Ovary (tissue), 9 donors: ENCODE measurements around the gene ERF. TPM values are rescaled to one million over a fixed set of nuclear protein-coding genes. Genes with fewer than 3 reads are reported as not detected.

ENCODE experiments used
- DNase-seq, 5 donors: peaks; one replicate each; pipeline ENCODE4 v3.0.0-alpha.2; 2019 to 2020
- H3K27ac ChIP-seq, 2 donors: fragments of 200-600 bp; one replicate each; pipeline versions ENCODE4 v1.5.1 to v1.8.0; 2019 to 2022
- H3K27me3 ChIP-seq: fragments of 200-600 bp; one replicate; pipeline ENCODE4 v1.8.0; 2022
- H3K36me3 ChIP-seq: fragments of 200-600 bp; sonication (generic); one replicate; pipeline ENCODE4 v1.5.1; 2019
- H3K4me1 ChIP-seq: one replicate; pipeline ENCODE4 v1.8.1; 2013; ENCODE audit warnings: mild to moderate bottlenecking, moderate library complexity; ENCODE audit not compliant: insufficient read depth
- H3K4me3 ChIP-seq: fragments of 200-600 bp; sonication (generic); one replicate; pipeline ENCODE4 v1.5.1; 2017
- H3K9me3 ChIP-seq, 2 donors: fragments of 200-600 bp in 1 of 2; sonication (generic) in 1 of 2; one replicate each; pipeline versions ENCODE4 v1.5.1 to v1.8.1; 2013 to 2019; ENCODE audit warnings: mild to moderate bottlenecking in 1 of 2, moderate library complexity in 1 of 2
- CTCF ChIP-seq, 3 donors: fragments of 450-650 bp in 2 of 3; fragments of 200-600 bp in 1 of 3; IDR thresholded peaks; one replicate each; pipeline versions ENCODE4 v1.5.1 to v1.8.0; 2016 to 2022; ENCODE audit warnings: antibody characterized with exemption in 3 of 3, mild to moderate bottlenecking in 1 of 3
- EP300 ChIP-seq: sonication (generic); formaldehyde crosslinking; IDR thresholded peaks from one replicate; pipeline ENCODE4 v1.6.1; 2017; ENCODE audit warnings: antibody characterized with exemption
- POLR2A ChIP-seq: fragments of 450-650 bp; IDR thresholded peaks from one replicate; pipeline ENCODE4 v1.6.1; 2017; ENCODE audit warnings: antibody characterized with exemption, mild to moderate bottlenecking, moderate library complexity
- WGBS, 3 donors: extraction: QIAGEN DNeasy Blood & Tissue Kit in 1 of 3; methylation state at CpG; one replicate each; pipeline versions ENCODE4 v1.1.5 to v1.1.7; 2013 to 2017; 5-methylcytosine and 5-hydroxymethylcytosine counted together
- intact Hi-C, 4 donors: fragments of 100-400 bp; cut with DNase I; formaldehyde crosslinking; loops; one replicate each; pipeline versions ENCODE4 v1.11.0 to v1.15.1; 2022 to 2023
- polyA plus RNA-seq, 2 donors: library from polyadenylated mRNA; stranded (reverse); fragments of 200-250 nt in 1 of 2; fragments of 350-450 nt in 1 of 2; fragmentation: Illumina TruSeq in 1 of 2; extraction: RNeasy Lipid Tissue Mini Kit (QIAGEN cat#74804) in 1 of 2; gene quantifications; one replicate each; pipeline ENCODE4 v1.2.3, GENCODE V29; 2013 to 2014
- total RNA-seq, 7 donors: library from RNA; depleted of rRNA in 2 of 7; stranded (reverse); fragments of >200 nt in 2 of 7; fragmentation: NEBNext Ultra II Directional in 3 of 7; extraction: Animal tissue kit (Norgen Biotek cat#: 25700) in 3 of 7; gene quantifications; one replicate each; pipeline versions ENCODE4 v1.1.0 to v1.2.4, GENCODE V29; 2016 to 2023
- donor health status: DM: no; HTN: no; CAD: no; lungs with moderate emphysema.
- donor health status: DM: no; HTN: no; CAD: no.
- donor health status: Bipolar disorder and iron deficiency.
- donor health status: DM: yes; HTN: yes; CAD: no.
- donor health status: DM: no; HTN: no; CAD: no.
- donor health status: DM: yes; HTN: yes; CAD: no.

Gene ERF
- total and polyA plus RNA-seq, 9 donors, result 23.1 to 110 (median 57.7) TPM

- no peak for DNase-seq
- Histone ChIP-seq H3K36me3 (no peaks in the 10 kb centered on the region), H3K27ac (no peak overlapping the region), H3K4me1 (no peaks in the 10 kb centered on the region), H3K9me3 (no peaks in the 10 kb centered on the region), H3K27me3 (no peaks in the 10 kb centered on the region), H3K4me3 (no peak overlapping the region)
- intact Hi-C loops, result loop anchor here in 2 of 4 donors (5.0 kb wide), 2 partner anchors 47 to 162 kb away; partner anchors contain the start of gene POU2F2 (in 1 of the 2)
- 70 to 75% (median 71%) methylated on average over 20 to 24 of the region's 24 CpGs for WGBS, 3 donors
- no peak for TF ChIP-seq CTCF (IDR thresholded peaks at IDR 0.05)
- TF ChIP-seq EP300, result no peak
- TF ChIP-seq POLR2A, result no peak
Measured at GRCh38 chr19:42294471-42295137, 39.7 kb upstream of the ERF start.

DNA sequence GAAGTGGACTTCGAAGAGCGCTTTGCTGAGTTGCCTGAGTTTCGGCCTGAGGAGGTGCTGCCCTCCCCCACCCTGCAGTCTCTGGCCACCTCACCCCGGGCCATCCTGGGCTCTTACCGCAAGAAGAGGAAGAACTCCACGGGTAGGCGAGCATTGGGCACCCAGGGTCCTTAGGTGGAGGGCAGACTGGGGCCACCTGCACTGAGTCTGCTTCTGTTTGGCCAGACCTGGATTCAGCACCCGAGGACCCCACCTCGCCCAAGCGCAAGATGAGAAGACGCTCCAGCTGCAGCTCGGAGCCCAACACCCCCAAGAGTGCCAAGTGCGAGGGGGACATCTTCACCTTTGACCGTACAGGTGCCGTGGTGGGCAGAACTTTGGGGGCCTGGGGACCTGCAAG lies 39.0 kb upstream of the ERF start:
- intact Hi-C loops, result loop anchor here in 1 of 4 donors (5.0 kb wide), 1 partner anchor 47 kb away; no protein-coding TSS in a partner anchor
- H3K36me3 ChIP-seq, result no peaks in the 10 kb centered on the region

GRCh38 chr19:42293540-42293939 lies 38.6 kb upstream of the ERF start:
- TF ChIP-seq EP300, result no peak
- no peak for TF ChIP-seq POLR2A
- TF ChIP-seq CTCF (IDR thresholded peaks at IDR 0.05), result no peak
- H3K4me3 ChIP-seq, result no peak overlapping the region
- DNase-seq, result no peak
- no peaks in the 10 kb centered on the region for H3K9me3 ChIP-seq
- H3K4me1 ChIP-seq, result no peaks in the 10 kb centered on the region
- H3K27me3 ChIP-seq, result no peaks in the 10 kb centered on the region
- 64 to 73% (median 65%) methylated on average over 17 of the region's 17 CpGs for WGBS, 3 donors
- intact Hi-C loops, result loop anchor here in 1 of 4 donors (5.0 kb wide), 1 partner anchor 46 kb away; no protein-coding TSS in a partner anchor
- H3K27ac ChIP-seq, result no peak overlapping the region
- H3K36me3 ChIP-seq, result no peaks in the 10 kb centered on the region

More for the DNA sequence above, 39.0 kb upstream of the ERF start:
- WGBS, 3 donors, result 80 to 86% (median 81%) methylated on average over 15 of the region's 15 CpGs
- Histone ChIP-seq H3K4me3 (no peak overlapping the region), H3K9me3 (no peaks in the 10 kb centered on the region), H3K27me3 (no peaks in the 10 kb centered on the region), H3K4me1 (no peaks in the 10 kb centered on the region), H3K27ac (no peak overlapping the region)
- no peak for DNase-seq
- TF ChIP-seq EP300, result no peak
- TF ChIP-seq CTCF (IDR thresholded peaks at IDR 0.05), result no peak

GRCh38 chr19:42292963-42293362 lies 38.0 kb upstream of the ERF start:
- TF ChIP-seq EP300 (no peak), POLR2A (no peak), CTCF (IDR thresholded peaks at IDR 0.05) (no peak)
- no peaks in the 10 kb centered on the region for H3K9me3 ChIP-seq
- H3K4me1 ChIP-seq, result no peaks in the 10 kb centered on the region
- intact Hi-C loops, result loop anchor here in 1 of 4 donors (5.0 kb wide), 1 partner anchor 46 kb away; no protein-coding TSS in a partner anchor
- H3K4me3 ChIP-seq, result no peak overlapping the region
- WGBS, 3 donors, result 78 to 81% (median 79%) methylated on average over 12 to 14 of the region's 14 CpGs
- H3K27me3 ChIP-seq, result no peaks in the 10 kb centered on the region
- no peak overlapping the region for H3K27ac ChIP-seq
- no peak for DNase-seq
- H3K36me3 ChIP-seq, result no peaks in the 10 kb centered on the region
